B cell (primary cell): ENCODE data around the gene NBAS. TPM values are rescaled to one million over a fixed set of nuclear protein-coding genes. Genes with fewer than 3 reads are reported as not detected.
"Not testable (repeated sequence)": the region's sequence is repeated elsewhere in the genome, so short reads cannot be mapped to it uniquely, and the experiment has no call there.

Source experiments
- ATAC-seq: fragments of 200-7000 bp; cut with Tn5 transposase; one replicate; pipeline ENCODE4 v1.10.0; 2021; ENCODE audit warnings: low read depth, mild to moderate bottlenecking, moderate number of reproducible peaks, moderate library complexity
- CTCF ChIA-PET: fragments of 350-600 bp; sonication (Branson Sonifier 250); formaldehyde crosslinking; loops from one replicate; lab custom pipeline; 2021; ENCODE audit warnings: antibody characterized with exemption, inconsistent platforms; lab: Charles Lee
- POLR2A ChIA-PET: fragments of 350-600 bp; sonication (Branson Sonifier 250); formaldehyde crosslinking; loops from one replicate; lab custom pipeline; 2021; ENCODE audit warnings: antibody characterized with exemption; lab: Charles Lee
- DNase-seq: peaks from one replicate; pipeline ENCODE4 v3.0.0; 2013
- H2AFZ ChIP-seq: 2 replicates; pipeline ENCODE4 v1.6.1; 2012; ENCODE audit warnings: mild to moderate bottlenecking, low read depth, low read length; ENCODE audit not compliant: insufficient read depth, poor library complexity, severe bottlenecking
- H3K27ac ChIP-seq, 2 donors: 1 replicate in 1 of 2; 2 replicates in 1 of 2; pipeline ENCODE4 v1.5.1; 2012 to 2013; ENCODE audit warnings: low read length in 2 of 2, mild to moderate bottlenecking in 2 of 2, moderate library complexity in 1 of 2
- H3K27me3 ChIP-seq, 4 experiments: fragments of 200-600 bp in 1 of 4; sonication (generic) in 1 of 4; replicated peaks in 1 of 4; 1 replicate in 2 of 4; 2 replicates in 2 of 4; pipeline versions ENCODE4 v1.6.1 to v1.7.0; 2013 to 2016; ENCODE audit warnings: low read length in 3 of 4, mild to moderate bottlenecking in 2 of 4, mixed read lengths in 1 of 4, moderate library complexity in 1 of 4; ENCODE audit not compliant: insufficient read depth in 4 of 4, control insufficient read depth in 3 of 4; ENCODE audit errors: control extremely low read depth in 1 of 4
- H3K36me3 ChIP-seq, 2 experiments: replicated peaks in 1 of 2; 1 replicate in 1 of 2; 2 replicates in 1 of 2; pipeline versions ENCODE4 v1.6.1 to v1.7.1; 2013; ENCODE audit warnings: low read length in 1 of 2; ENCODE audit not compliant: insufficient read depth in 2 of 2, control insufficient read depth in 1 of 2; ENCODE audit errors: control extremely low read depth in 1 of 2, extremely low read depth in 1 of 2
- H3K4me1 ChIP-seq, 2 donors: fragments of 200-600 bp in 1 of 2; sonication (generic) in 1 of 2; 1 replicate in 1 of 2; 2 replicates in 1 of 2; pipeline versions ENCODE4 v1.5.1 to v1.6.1; 2013 to 2017; ENCODE audit warnings: low read length in 2 of 2; ENCODE audit not compliant: control insufficient read depth in 2 of 2, insufficient read depth in 2 of 2
- H3K4me2 ChIP-seq: replicated peaks from 2 replicates; pipeline ENCODE3; 2012; ENCODE audit warnings: mild to moderate bottlenecking, low read depth, low read length; ENCODE audit not compliant: poor library complexity, severe bottlenecking
- H3K4me3 ChIP-seq, 5 experiments: fragments of 200-600 bp in 1 of 5; sonication (generic) in 1 of 5; 1 replicate in 3 of 5; 2 replicates in 2 of 5; pipeline versions ENCODE4 v1.5.1 to v1.7.0; 2011 to 2016; ENCODE audit warnings: low read length in 4 of 5, mild to moderate bottlenecking in 4 of 5, low read depth in 2 of 5, control low read depth in 1 of 5, moderate library complexity in 1 of 5; ENCODE audit not compliant: insufficient read depth in 1 of 5; ENCODE audit errors: control extremely low read depth in 1 of 5, extremely low read depth in 1 of 5
- H3K79me2 ChIP-seq: fragments of 200-600 bp; sonication (generic); one replicate; pipeline ENCODE4 v1.6.0; 2016; ENCODE audit warnings: low read length; ENCODE audit not compliant: control insufficient read depth, insufficient read depth
- H3K9ac ChIP-seq: fragments of 200-600 bp; sonication (generic); 2 replicates; pipeline ENCODE4 v1.6.1; 2017; ENCODE audit warnings: mild to moderate bottlenecking, low read length, moderate library complexity
- H3K9me3 ChIP-seq, 3 donors: one replicate each; pipeline versions ENCODE4 v1.6.1 to v1.7.1; 2013; ENCODE audit warnings: low read length in 2 of 3; ENCODE audit not compliant: control insufficient read depth in 2 of 3, insufficient read depth in 1 of 3; ENCODE audit errors: control extremely low read depth in 1 of 3
- H4K20me1 ChIP-seq: 2 replicates; pipeline ENCODE4 v1.6.0; 2012; ENCODE audit warnings: mild to moderate bottlenecking, low read length; ENCODE audit not compliant: insufficient read depth, control insufficient read depth, poor library complexity, severe bottlenecking
- H3K27ac Mint-ChIP-seq: one replicate; pipeline ENCODE4 v1.8.0; 2021; ENCODE audit warnings: mixed read lengths
- H3K27me3 Mint-ChIP-seq: one replicate; pipeline ENCODE4 v1.8.0; 2021; ENCODE audit warnings: mixed read lengths
- H3K4me1 Mint-ChIP-seq: one replicate; pipeline ENCODE4 v1.8.0; 2021; ENCODE audit warnings: mixed read lengths
- H3K4me3 Mint-ChIP-seq: one replicate; pipeline ENCODE4 v1.8.0; 2021; ENCODE audit warnings: mixed read lengths
- H3K9me3 Mint-ChIP-seq: one replicate; pipeline ENCODE4 v1.8.0; 2022; ENCODE audit warnings: mixed read lengths; ENCODE audit not compliant: insufficient read depth
- EZH2 ChIP-seq: IDR thresholded peaks from 2 replicates; pipeline ENCODE4 v1.6.1; 2012; ENCODE audit warnings: borderline replicate concordance, low read depth, mild to moderate bottlenecking, moderate library complexity, low read length; ENCODE audit not compliant: insufficient read depth, poor library complexity, severe bottlenecking
- WGBS: methylation state at CpG from one replicate; pipeline ENCODE4 v1.1.5; 2013; ENCODE audit warnings: missing lambda C conversion rate; ENCODE audit not compliant: insufficient coverage; 5-methylcytosine and 5-hydroxymethylcytosine counted together
- intact Hi-C: fragments of 100-400 bp; cut with micrococcal nuclease; formaldehyde crosslinking; loops from one replicate; pipeline ENCODE4 v1.10.0; 2022
- polyA plus RNA-seq: library from polyadenylated mRNA; depleted of rRNA; stranded (reverse); fragments of >200 nt; gene quantifications from 2 replicates; pipeline ENCODE4 v1.2.3, GENCODE V29; 2012
- total RNA-seq, 2 donors: library from RNA; stranded (reverse); fragments of 120-200 nt in 1 of 2; gene quantifications; 1 replicate in 1 of 2; 2 replicates in 1 of 2; pipeline versions ENCODE4 v1.2.3 to v1.2.4, GENCODE V29; 2013 to 2022
- TF ChIP-seq, protein P1 (sequence below): fragments of 200-600 bp; IDR thresholded peaks from one replicate; pipeline ENCODE4 v1.8.0; 2022; ENCODE audit warnings: antibody characterized with exemption, mild to moderate bottlenecking

Gene NBAS
- total and polyA plus RNA-seq, 2 donors (not counting 1 experiment from before 2014, with no cell fraction given): 10.6 to 37.3 TPM

DNA sequence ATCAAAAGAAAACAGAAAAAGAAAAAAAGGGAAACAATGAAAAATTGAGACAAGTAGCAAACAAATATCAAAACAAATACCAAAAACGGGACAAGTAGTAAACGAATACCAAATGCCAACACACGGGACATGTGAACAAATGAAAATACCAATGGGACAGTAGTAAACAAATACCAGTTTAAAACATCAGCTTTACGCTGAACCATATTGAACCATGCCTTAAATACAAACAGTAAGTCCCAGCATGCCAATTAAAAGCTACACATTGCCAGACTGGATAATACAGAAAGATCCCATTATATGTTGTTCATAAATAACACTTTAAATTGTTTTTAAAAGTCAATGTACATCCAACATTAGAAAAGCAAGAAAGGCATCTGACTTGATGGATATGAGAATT is 114.2 kb downstream of the NBAS start:
- Histone ChIP-seq H2AFZ (no peak overlapping the region), H3K27ac (no peak overlapping the region), H3K9me3 (peaks cover 0 to 4% (median 0%) of the 10 kb centered on the region in 3 donors), H3K4me2 (no peak overlapping the region), H3K9ac (no peak overlapping the region), H3K79me2 (no peaks in the 10 kb centered on the region), H3K36me3 (no peaks in the 10 kb centered on the region), H3K4me1 (no peaks in the 10 kb centered on the region), H4K20me1 (no peaks in the 10 kb centered on the region), H3K27me3 (no peaks in the 10 kb centered on the region), H3K4me3 (no peak overlapping the region)
- intact Hi-C loops: no loop called here
- no peaks in the 10 kb centered on the region for H3K27me3 Mint-ChIP-seq
- CTCF ChIA-PET: no interaction called here
- H3K4me1 Mint-ChIP-seq: peaks cover 2% of the 10 kb centered on the region
- POLR2A ChIA-PET: no interaction called here
- no peak for ATAC-seq
- no peak for TF ChIP-seq EZH2
- TF ChIP-seq, protein P1, sequence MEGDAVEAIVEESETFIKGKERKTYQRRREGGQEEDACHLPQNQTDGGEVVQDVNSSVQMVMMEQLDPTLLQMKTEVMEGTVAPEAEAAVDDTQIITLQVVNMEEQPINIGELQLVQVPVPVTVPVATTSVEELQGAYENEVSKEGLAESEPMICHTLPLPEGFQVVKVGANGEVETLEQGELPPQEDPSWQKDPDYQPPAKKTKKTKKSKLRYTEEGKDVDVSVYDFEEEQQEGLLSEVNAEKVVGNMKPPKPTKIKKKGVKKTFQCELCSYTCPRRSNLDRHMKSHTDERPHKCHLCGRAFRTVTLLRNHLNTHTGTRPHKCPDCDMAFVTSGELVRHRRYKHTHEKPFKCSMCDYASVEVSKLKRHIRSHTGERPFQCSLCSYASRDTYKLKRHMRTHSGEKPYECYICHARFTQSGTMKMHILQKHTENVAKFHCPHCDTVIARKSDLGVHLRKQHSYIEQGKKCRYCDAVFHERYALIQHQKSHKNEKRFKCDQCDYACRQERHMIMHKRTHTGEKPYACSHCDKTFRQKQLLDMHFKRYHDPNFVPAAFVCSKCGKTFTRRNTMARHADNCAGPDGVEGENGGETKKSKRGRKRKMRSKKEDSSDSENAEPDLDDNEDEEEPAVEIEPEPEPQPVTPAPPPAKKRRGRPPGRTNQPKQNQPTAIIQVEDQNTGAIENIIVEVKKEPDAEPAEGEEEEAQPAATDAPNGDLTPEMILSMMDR: no peak
- WGBS: 95% methylated on average over 3 of the region's 4 CpGs
- DNase-seq: no peak
- H3K27ac Mint-ChIP-seq: no peak overlapping the region
- H3K4me3 Mint-ChIP-seq: no peak overlapping the region
- peaks cover 3% of the 10 kb centered on the region for H3K9me3 Mint-ChIP-seq

GRCh38 chr2:15445891-15446562 is 115.1 kb downstream of the NBAS start:
- intact Hi-C loops: no loop called here
- no peak overlapping the region for H2AFZ ChIP-seq
- H3K27me3 Mint-ChIP-seq: no peaks in the 10 kb centered on the region
- no peaks in the 10 kb centered on the region for H3K27me3 ChIP-seq
- H3K4me1 ChIP-seq: no peaks in the 10 kb centered on the region
- peaks cover 3% of the 10 kb centered on the region for H3K9me3 Mint-ChIP-seq
- WGBS: no CpG with 5 or more reads among the region's 2 CpGs
- CTCF ChIA-PET: no interaction called here
- H3K9ac ChIP-seq: no peak overlapping the region
- H3K9me3 ChIP-seq: peaks cover 0 to 4% (median 0%) of the 10 kb centered on the region in 3 donors
- no peak overlapping the region for H3K27ac ChIP-seq
- no peak overlapping the region for H3K4me3 Mint-ChIP-seq
- H3K4me2 ChIP-seq: no peak overlapping the region
- H3K4me3 ChIP-seq: no peak overlapping the region
- H3K4me1 Mint-ChIP-seq: peaks cover 2% of the 10 kb centered on the region
- no peak overlapping the region for H3K27ac Mint-ChIP-seq
- no peaks in the 10 kb centered on the region for H4K20me1 ChIP-seq
- no peak for ATAC-seq
- TF ChIP-seq EZH2: no peak
- TF ChIP-seq, protein P1: no peak
- H3K79me2 ChIP-seq: no peaks in the 10 kb centered on the region
- POLR2A ChIA-PET: no interaction called here
- no peaks in the 10 kb centered on the region for H3K36me3 ChIP-seq
- DNase-seq: no peak

DNA sequence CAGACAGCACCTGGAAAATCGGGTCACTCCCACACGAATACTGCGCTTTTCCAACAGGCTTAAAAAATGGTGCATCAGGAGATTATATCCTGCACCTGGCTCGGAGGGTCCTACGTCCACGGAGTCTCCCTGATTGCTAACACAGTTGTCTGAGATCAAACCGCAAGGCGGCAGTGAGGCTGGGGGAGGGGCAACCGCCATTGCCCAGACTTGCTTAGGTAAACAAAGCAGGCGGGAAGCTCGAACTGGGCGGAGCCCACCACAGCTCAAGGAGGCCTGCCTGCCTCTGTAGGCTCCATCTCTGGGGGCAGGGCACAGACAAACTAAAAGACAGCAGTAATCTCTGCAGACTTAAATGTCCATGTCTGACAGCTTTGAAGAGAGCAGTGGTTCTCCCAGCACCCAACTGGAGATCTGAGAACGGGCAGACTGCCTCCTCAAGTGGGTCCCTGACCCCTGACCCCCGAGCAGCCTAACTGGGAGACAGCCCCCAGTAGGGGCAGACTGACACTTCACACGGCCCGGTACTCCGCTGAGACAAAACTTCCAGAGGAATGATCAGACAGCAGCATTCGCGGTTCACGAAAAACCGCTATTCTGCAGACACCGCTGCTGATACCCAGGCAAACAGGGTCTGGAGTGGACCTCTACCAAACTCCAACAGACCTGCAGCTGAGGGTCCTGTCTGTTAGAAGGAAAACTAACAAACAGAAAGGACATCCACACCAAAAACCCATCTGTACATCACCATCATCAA is 121.2 kb downstream of the NBAS start:
- H2AFZ ChIP-seq, H3K4me1 Mint-ChIP-seq, H3K79me2 ChIP-seq, H3K27me3 Mint-ChIP-seq, H3K27me3 ChIP-seq, DNase-seq, H3K9me3 Mint-ChIP-seq, CTCF ChIA-PET, H3K4me1 ChIP-seq, H3K27ac Mint-ChIP-seq, H4K20me1 ChIP-seq, ATAC-seq, H3K4me2 ChIP-seq, intact Hi-C loops, H3K4me3 Mint-ChIP-seq, H3K9ac ChIP-seq, H3K4me3 ChIP-seq, POLR2A ChIA-PET, H3K27ac ChIP-seq, H3K9me3 ChIP-seq, H3K36me3 ChIP-seq: not testable (repeated sequence)
- over 99% methylated on average over 15 of the region's 22 CpGs for WGBS
